H1 (cell line): ENCODE data around the gene RNF130. TPM values are rescaled to one million over a fixed set of nuclear protein-coding genes. Genes with fewer than 3 reads are reported as not detected.

Experiments
- CTCF ChIA-PET: fragments of 300-600 bp; sonication (Branson Sonifier 250); formaldehyde crosslinking; loops from one replicate; lab custom pipeline; 2021; ENCODE audit not compliant: partially characterized antibody; lab: Charles Lee
- POLR2A ChIA-PET: fragments of 300-600 bp; sonication (Branson Sonifier 250); formaldehyde crosslinking; loops from one replicate; lab custom pipeline; 2021; ENCODE audit warnings: inconsistent platforms; ENCODE audit not compliant: partially characterized antibody; lab: Charles Lee
- DNase-seq, 2 experiments: peaks; one replicate each; pipeline versions ENCODE4 v3.0.0 to v3.0.0-alpha.2; 2010 to 2022; ENCODE audit warnings: low spot score in 2 of 2, low read depth in 1 of 2, mixed read lengths in 1 of 2
- FAIRE-seq: peaks from 2 replicates; lab custom pipeline; 2011; peaks lifted over from hg19 to GRCh38; lab: Jason Lieb, UNC
- H2AFZ ChIP-seq: 2 replicates; pipeline ENCODE4 v1.8.1; 2012; ENCODE audit warnings: low read length, inconsistent platforms
- H2AK5ac ChIP-seq: 2 replicates; pipeline ENCODE4 v1.6.1; 2013; ENCODE audit warnings: low read depth, low read length
- H2BK120ac ChIP-seq: replicated peaks from 2 replicates; pipeline ENCODE3; 2013; ENCODE audit warnings: low read depth, low read length, inconsistent platforms
- H2BK12ac ChIP-seq: 2 replicates; pipeline ENCODE4 v1.6.1; 2013; ENCODE audit warnings: low read depth, low read length
- H2BK15ac ChIP-seq: 2 replicates; pipeline ENCODE4 v1.6.1; 2013; ENCODE audit warnings: low read length
- H2BK20ac ChIP-seq: 2 replicates; pipeline ENCODE4 v1.6.1; 2013; ENCODE audit warnings: low read length
- H2BK5ac ChIP-seq: 2 replicates; pipeline ENCODE4 v1.6.1; 2013; ENCODE audit warnings: low read depth, low read length
- H3K14ac ChIP-seq: 2 replicates; pipeline ENCODE4 v1.6.1; 2013; ENCODE audit warnings: inconsistent platforms; ENCODE audit not compliant: insufficient read length
- H3K18ac ChIP-seq: 2 replicates; pipeline ENCODE4 v1.6.1; 2013; ENCODE audit warnings: low read length; ENCODE audit errors: extremely low read depth
- H3K23ac ChIP-seq: 2 replicates; pipeline ENCODE4 v1.6.1; 2013; ENCODE audit warnings: inconsistent platforms; ENCODE audit not compliant: insufficient read length
- H3K23me2 ChIP-seq: 2 replicates; pipeline ENCODE4 v1.6.1; 2013; ENCODE audit warnings: low read depth, low read length
- H3K27ac ChIP-seq: 2 replicates; pipeline ENCODE4 v1.6.1; 2011; ENCODE audit warnings: low read depth, low read length, inconsistent platforms
- H3K27me3 ChIP-seq, 4 experiments: replicated peaks in 1 of 4; 1 replicate in 1 of 4; 2 replicates in 3 of 4; pipeline versions ENCODE4 v1.6.1 to v1.8.1; 2011 to 2013; ENCODE audit warnings: low read length in 3 of 4, mild to moderate bottlenecking in 3 of 4, inconsistent platforms in 2 of 4, mixed read lengths in 2 of 4, moderate library complexity in 1 of 4; ENCODE audit not compliant: control insufficient read depth in 3 of 4, insufficient read depth in 3 of 4; ENCODE audit errors: extremely low read depth in 1 of 4
- H3K36me3 ChIP-seq, 4 experiments: 2 replicates each; pipeline versions ENCODE4 v1.6.1 to v1.8.1; 2011 to 2013; ENCODE audit warnings: mild to moderate bottlenecking in 4 of 4, low read length in 3 of 4, moderate library complexity in 2 of 4, control low read depth in 1 of 4, inconsistent platforms in 1 of 4; ENCODE audit not compliant: insufficient read depth in 4 of 4, control insufficient read depth in 2 of 4
- H3K4ac ChIP-seq: replicated peaks from 2 replicates; pipeline ENCODE3; 2013; ENCODE audit warnings: low read length, low read depth, mixed read lengths, inconsistent platforms; ENCODE audit not compliant: insufficient read length
- H3K4me1 ChIP-seq, 4 experiments: replicated peaks in 1 of 4; 1 replicate in 1 of 4; 2 replicates in 3 of 4; pipeline versions ENCODE4 v1.6.1 to v1.8.1; 2011 to 2013; ENCODE audit warnings: low read length in 3 of 4, inconsistent platforms in 2 of 4, mixed read lengths in 1 of 4; ENCODE audit not compliant: insufficient read depth in 4 of 4, control insufficient read depth in 3 of 4
- H3K4me2 ChIP-seq, 2 experiments: 2 replicates each; pipeline versions ENCODE4 v1.6.1 to v1.8.1; 2011 to 2013; ENCODE audit warnings: low read depth in 2 of 2, low read length in 2 of 2, control low read depth in 1 of 2, inconsistent platforms in 1 of 2, mild to moderate bottlenecking in 1 of 2; ENCODE audit not compliant: insufficient read depth in 1 of 2
- H3K4me3 ChIP-seq, 4 experiments: fragments of 200-600, 300-600 bp in 1 of 4; sonication (generic), shearing (Covaris generic), sonication (Bioruptor Twin) in 1 of 4; 2 replicates each; pipeline versions ENCODE4 v1.5.1 to v1.8.1; 2011 to 2016; ENCODE audit warnings: low read length in 4 of 4, low read depth in 3 of 4, control low read depth in 2 of 4, inconsistent platforms in 2 of 4, mild to moderate bottlenecking in 2 of 4, mixed read lengths in 1 of 4, moderate library complexity in 1 of 4; ENCODE audit not compliant: insufficient read depth in 2 of 4; ENCODE audit errors: extremely low read depth in 1 of 4
- H3K56ac ChIP-seq: replicated peaks from 2 replicates; pipeline ENCODE3; 2013; ENCODE audit warnings: low read depth, mild to moderate bottlenecking, mixed read lengths, low read length, inconsistent platforms; ENCODE audit not compliant: insufficient read length
- H3K79me1 ChIP-seq: 2 replicates; pipeline ENCODE4 v1.6.1; 2013; ENCODE audit warnings: low read depth, low read length, control low read depth
- H3K79me2 ChIP-seq, 2 experiments: 2 replicates each; pipeline versions ENCODE4 v1.6.1 to v1.8.1; 2012 to 2013; ENCODE audit warnings: low read length in 2 of 2, mild to moderate bottlenecking in 2 of 2, inconsistent platforms in 1 of 2; ENCODE audit not compliant: insufficient read depth in 2 of 2, control insufficient read depth in 1 of 2
- H3K9ac ChIP-seq, 4 experiments: replicated peaks in 1 of 4; 1 replicate in 1 of 4; 2 replicates in 3 of 4; pipeline versions ENCODE4 v1.6.1 to v1.8.1; 2011 to 2013; ENCODE audit warnings: low read depth in 3 of 4, low read length in 3 of 4, control low read depth in 2 of 4, mild to moderate bottlenecking in 2 of 4, moderate library complexity in 2 of 4, inconsistent platforms in 1 of 4; ENCODE audit errors: extremely low read depth in 1 of 4
- H3K9me3 ChIP-seq, 2 experiments: 2 replicates each; pipeline versions ENCODE4 v1.6.1 to v1.8.1; 2012 to 2013; ENCODE audit warnings: mild to moderate bottlenecking in 2 of 2, moderate library complexity in 2 of 2, control low read depth in 1 of 2, inconsistent platforms in 1 of 2, low read depth in 1 of 2, low read length in 1 of 2, mixed read lengths in 1 of 2; ENCODE audit not compliant: insufficient read depth in 2 of 2
- H4K20me1 ChIP-seq, 2 experiments: replicated peaks in 1 of 2; 2 replicates each; pipeline versions ENCODE3 to v1.8.1; 2011 to 2013; ENCODE audit warnings: inconsistent platforms in 2 of 2, low read length in 2 of 2, mild to moderate bottlenecking in 1 of 2; ENCODE audit not compliant: insufficient read depth in 2 of 2, control insufficient read depth in 1 of 2
- H4K5ac ChIP-seq: 2 replicates; pipeline ENCODE4 v1.6.1; 2013; ENCODE audit warnings: low read length, low read depth, mixed read lengths, inconsistent platforms; ENCODE audit not compliant: insufficient read length
- H4K8ac ChIP-seq: 2 replicates; pipeline ENCODE4 v1.8.0; 2013; ENCODE audit warnings: mild to moderate bottlenecking, moderate library complexity, low read length, inconsistent platforms; ENCODE audit not compliant: insufficient read depth; ENCODE audit errors: extremely low read depth
- H4K91ac ChIP-seq: replicated peaks from 2 replicates; pipeline ENCODE3; 2013; ENCODE audit warnings: low read length, mixed read lengths, inconsistent platforms; ENCODE audit not compliant: insufficient read length
- ATF2 ChIP-seq: IDR thresholded peaks from 2 replicates; pipeline ENCODE4 v1.6.1; 2012; ENCODE audit warnings: low read length, inconsistent platforms
- BACH1 ChIP-seq: IDR thresholded peaks from 2 replicates; pipeline ENCODE4 v1.6.1; 2012; ENCODE audit warnings: low read length, improper control_type of control experiment
- CHD1 ChIP-seq: IDR thresholded peaks from 2 replicates; pipeline ENCODE4 v1.6.1; 2012; ENCODE audit warnings: low read depth, low read length, improper control_type of control experiment
- CREB1 ChIP-seq: IDR thresholded peaks from 2 replicates; pipeline ENCODE4 v1.6.1; 2012; ENCODE audit warnings: inconsistent platforms
- KDM5A ChIP-seq: fragments of 200-600 bp; IDR thresholded peaks from 2 replicates; pipeline ENCODE4 v1.7.1; 2012; ENCODE audit warnings: mild to moderate bottlenecking, low read length, inconsistent platforms, mixed read lengths
- POU5F1 ChIP-seq: IDR thresholded peaks from 2 replicates; pipeline ENCODE4 v1.6.1; 2011; ENCODE audit warnings: low read depth, mild to moderate bottlenecking, low read length, moderate library complexity
- RAD21 ChIP-seq, 2 experiments: IDR thresholded peaks in 1 of 2; conservative IDR thresholded peaks in 1 of 2; 2 replicates each; pipeline ENCODE4 v1.6.1; 2011; ENCODE audit warnings: low read depth in 2 of 2, low read length in 2 of 2, improper control_type of control experiment in 1 of 2, inconsistent platforms in 1 of 2, mild to moderate bottlenecking in 1 of 2, moderate library complexity in 1 of 2
- SIX5 ChIP-seq: IDR thresholded peaks from 2 replicates; pipeline ENCODE4 v1.6.1; 2011; ENCODE audit warnings: mild to moderate bottlenecking, low read depth, low read length
- TEAD4 ChIP-seq: IDR thresholded peaks from 2 replicates; pipeline ENCODE4 v1.6.1; 2012; ENCODE audit warnings: low read depth, low read length, inconsistent platforms, mixed read lengths
- USF2 ChIP-seq: IDR thresholded peaks from 2 replicates; pipeline ENCODE4 v1.6.1; 2011; ENCODE audit warnings: low read length, improper control_type of control experiment
- WGBS, 2 experiments: shearing (Covaris generic) in 1 of 2; methylation state at CpG; one replicate each; pipeline versions ENCODE4 v1.1.6 to v1.1.7; 2013 to 2015; ENCODE audit warnings: low lambda C conversion rate in 2 of 2, mixed read lengths in 2 of 2, inconsistent platforms in 1 of 2, low coverage in 1 of 2, missing lambda C conversion rate in 1 of 2; ENCODE audit not compliant: insufficient replicate concordance in 2 of 2, insufficient coverage in 1 of 2, insufficient read length in 1 of 2; ENCODE audit errors: extremely low coverage in 1 of 2, missing lambda C conversion rate in 1 of 2; 5-methylcytosine and 5-hydroxymethylcytosine counted together
- polyA plus RNA-seq, 7 experiments: library from polyadenylated mRNA; depleted of rRNA in 3 of 7; stranded (reverse) in 5 of 7; unstranded in 2 of 7; fragments of >200 nt in 5 of 7; fragments of 200-250 nt in 2 of 7; gene quantifications; 1 replicate in 5 of 7; 2 replicates in 1 of 7; 4 replicates in 1 of 7; pipeline versions ENCODE4 v1.2.1 to v1.2.3, GENCODE V29; 2011 to 2013; ENCODE audit warnings: missing spikeins in 2 of 7, mixed read lengths in 2 of 7
- total RNA-seq: library from RNA; stranded (reverse); fragmentation: NEBNext Ultra II Directional; extraction: Animal tissue kit (Norgen Biotek cat#: 25700); gene quantifications from 2 replicates; pipeline ENCODE4 v1.2.1, GENCODE V29; 2021

Gene RNF130
- total and polyA plus RNA-seq, 2 of the 8 experiments (the other 6 are each of a cell fraction or from before 2014, with no cell fraction given) = 65.1 to 70.0 TPM

- Histone ChIP-seq H3K4me1 (peaks cover 0 to 8% (median 3%) of the 10 kb centered on the region in 4 experiments; a peak in 6 of 7 replicates), H3K79me1 (no peaks in the 10 kb centered on the region), H3K4me3 (no peak overlapping the region), H3K4ac (no peak overlapping the region), H4K91ac (no peak overlapping the region), H3K36me3 (no peaks in the 10 kb centered on the region), H4K8ac (no peak overlapping the region), H2AK5ac (peak overlapping the region; percentile 59), H3K4me2 (no peak overlapping the region), H2BK120ac (no peak overlapping the region), H2BK12ac (no peak overlapping the region), H2BK15ac (no peak overlapping the region), H4K5ac (no peak overlapping the region), H3K18ac (no peak overlapping the region), H2BK20ac (no peak overlapping the region), H3K56ac (no peak overlapping the region), H3K14ac (no peak overlapping the region), H3K27me3 (no peaks in the 10 kb centered on the region; a peak in 1 of 7 replicates), H3K23ac (no peak overlapping the region), H4K20me1 (no peaks in the 10 kb centered on the region), H3K79me2 (no peaks in the 10 kb centered on the region), H2AFZ (no peak overlapping the region), H3K9me3 (no peaks in the 10 kb centered on the region; a peak in 1 of 4 replicates), H3K23me2 (no peaks in the 10 kb centered on the region), H3K27ac (no peak overlapping the region), H3K9ac (no peak overlapping the region), H2BK5ac (no peak overlapping the region)
- ChIA-PET CTCF (interaction anchor here (0.7 to 2.4 kb wide), 7 partner anchors 10 to 156 kb away, joined by 3 to 14 read pairs (median 3); no protein-coding TSS in a partner anchor), POLR2A (interaction anchor here (1.0 kb wide), 1 partner anchor 150 kb away, joined by 3 read pairs; no protein-coding TSS in a partner anchor)
- DNase-seq (no peak), FAIRE-seq (no peak)
- WGBS, 2 experiments = 94% methylated on average over 8 of the region's 8 CpGs; no CpG with 5 or more reads in 1 of the 2 experiments
- TF ChIP-seq SIX5 = no peak
- TF ChIP-seq CREB1 = no peak
- TF ChIP-seq BACH1 = no peak
- TF ChIP-seq RAD21 (IDR thresholded peaks at IDR 0.05 in 1 of 2, conservative IDR thresholded peaks at IDR 0.05 in 1 of 2; ENCODE audit: low read depth in 2 of 2, low read length in 2 of 2) = no peak
- no peak for TF ChIP-seq POU5F1
- no peak for TF ChIP-seq TEAD4
- no peak for TF ChIP-seq KDM5A
- no peak for TF ChIP-seq USF2
- no peak for TF ChIP-seq ATF2
- TF ChIP-seq CHD1 = no peak
These were observed 157.4 kb downstream of the RNF130 start for GRCh38 chr5:179914032-179914755.
